SW 1271 (cell line): ENCODE results near the gene TMEM245.
A peak's percentile ranks its signal among the peaks of the same experiment; 100 is the strongest.

Experiments
- DNase-seq, 2 experiments: peaks; one replicate each; lab custom pipeline; 2025; lab: John Stamatoyannopoulos, UW

TMEM245 gene

DNA sequence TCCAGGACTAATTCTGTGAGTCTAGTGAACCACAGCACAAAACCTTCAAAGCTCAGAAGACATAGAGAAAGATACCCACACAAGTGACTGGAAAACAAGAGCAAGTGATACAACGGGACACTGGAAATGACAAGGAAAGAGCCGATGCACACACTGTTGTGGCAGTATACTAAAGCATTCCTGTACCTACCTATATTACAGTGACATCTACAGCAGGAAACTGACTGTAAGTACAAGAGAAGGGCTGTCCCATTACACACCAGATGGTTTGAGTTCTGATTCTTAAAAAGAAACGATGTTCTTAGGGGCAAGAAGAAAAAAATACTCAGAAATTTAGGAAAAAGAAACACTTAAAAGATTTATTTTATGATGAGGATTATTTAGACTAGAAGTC lies 18.5 kb downstream of the TMEM245 start:
- no peak for DNase-seq

DNA sequence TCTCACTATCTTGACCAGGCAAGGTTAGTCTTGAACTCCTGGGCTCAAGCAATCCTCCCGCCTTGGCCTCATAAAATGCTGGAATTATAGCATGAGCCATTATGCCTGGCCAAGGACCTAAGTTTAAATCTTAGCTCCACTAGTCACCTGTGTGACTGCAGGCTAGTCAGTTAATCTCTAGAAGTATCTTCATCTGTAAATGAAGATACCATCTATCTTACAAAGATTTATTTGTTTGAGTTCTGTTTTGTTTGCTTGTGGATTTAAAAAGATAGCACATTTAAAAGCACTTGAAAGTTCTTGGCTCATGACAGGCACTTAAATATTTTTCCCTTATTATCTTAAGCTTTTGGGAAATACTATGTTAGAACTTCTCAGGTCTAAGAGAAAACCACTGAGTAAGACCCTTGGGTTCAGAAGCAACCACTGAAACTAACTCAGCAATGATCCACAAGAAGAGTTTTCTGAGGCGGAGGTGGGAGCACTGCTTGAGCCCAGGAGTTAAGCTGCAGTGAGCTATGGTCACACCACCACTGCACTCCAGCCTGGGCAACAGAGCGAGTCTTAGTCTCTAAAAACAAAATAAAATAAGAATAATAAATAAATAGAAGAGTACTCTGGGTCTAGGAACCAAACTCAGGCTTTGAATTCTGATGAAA lies 19.1 kb downstream of the TMEM245 start:
- DNase-seq: no peak

DNA sequence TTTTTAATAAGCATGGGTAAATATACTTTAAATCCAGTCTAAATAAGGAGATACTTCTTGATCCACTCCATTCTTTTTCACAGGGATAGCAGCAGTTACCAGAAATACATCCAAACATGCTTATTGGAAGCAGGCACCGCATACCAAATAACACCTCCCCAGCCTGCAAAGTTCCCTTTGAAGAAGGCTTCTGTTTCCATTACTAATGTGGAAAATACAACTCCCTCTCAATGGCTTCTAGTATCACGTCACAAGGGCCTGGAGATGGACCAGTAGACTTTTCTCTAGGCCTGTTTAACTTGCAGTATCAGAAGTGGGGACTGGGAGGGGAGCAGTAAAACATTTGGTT lies 20.8 kb downstream of the TMEM245 start:
- DNase-seq: no peak

DNA sequence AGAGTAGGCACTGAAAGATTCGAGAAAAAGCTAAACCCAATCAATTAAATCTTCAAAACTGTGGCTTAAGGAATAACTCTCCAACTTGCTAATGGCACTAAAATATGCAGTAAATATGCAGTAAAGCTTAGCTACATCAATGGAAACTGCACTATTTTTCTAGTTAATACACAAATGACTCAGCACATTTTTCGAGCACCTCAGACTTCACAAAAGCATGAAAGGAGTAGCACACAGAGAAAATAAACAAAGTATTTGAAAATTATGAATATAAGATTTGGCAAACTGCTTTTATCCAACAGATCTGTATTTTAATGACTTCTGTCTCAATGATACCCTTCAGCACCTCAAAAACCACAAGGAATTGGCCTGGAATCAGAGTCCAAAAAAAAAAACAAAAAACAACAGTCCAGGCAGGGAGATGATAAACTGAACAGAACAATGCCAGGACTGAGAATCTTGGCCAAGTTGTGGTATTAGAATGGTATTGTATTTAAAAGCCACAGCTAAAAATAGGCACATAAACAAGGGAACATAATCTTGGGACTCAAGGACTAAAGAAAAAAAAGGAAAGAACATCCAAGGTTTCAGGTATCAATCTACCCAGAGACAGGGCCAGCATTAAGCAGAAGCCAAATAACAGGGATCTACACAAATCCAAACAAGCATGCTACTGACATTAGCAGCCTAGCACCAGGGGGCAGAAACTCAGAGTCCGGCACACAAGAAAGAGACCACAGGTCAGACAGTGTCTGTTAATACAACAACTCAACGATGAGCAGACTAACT lies 21.4 kb downstream of the TMEM245 start:
- peak in 1 of 2 experiments; percentile 39 for DNase-seq

DNA sequence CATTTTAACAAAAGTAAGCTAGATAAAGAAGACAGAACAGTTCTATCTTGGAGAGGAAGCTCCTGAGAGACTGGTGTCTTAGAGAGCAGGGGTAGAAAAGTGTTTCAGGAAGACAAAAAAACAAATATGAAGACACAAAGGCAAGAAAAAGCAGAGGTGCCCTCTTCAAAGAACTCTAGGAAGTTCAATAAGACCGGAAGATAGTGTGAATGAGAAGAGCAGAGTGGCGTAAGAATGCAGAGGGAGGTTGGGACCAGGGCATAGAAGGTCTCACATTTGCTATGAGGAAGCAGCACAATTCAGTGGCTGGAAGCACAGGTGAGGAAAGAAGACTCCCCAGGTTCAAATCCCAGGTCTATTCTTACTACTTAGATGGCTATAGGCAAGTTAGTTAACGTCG lies 22.6 kb downstream of the TMEM245 start:
- no peak for DNase-seq

DNA sequence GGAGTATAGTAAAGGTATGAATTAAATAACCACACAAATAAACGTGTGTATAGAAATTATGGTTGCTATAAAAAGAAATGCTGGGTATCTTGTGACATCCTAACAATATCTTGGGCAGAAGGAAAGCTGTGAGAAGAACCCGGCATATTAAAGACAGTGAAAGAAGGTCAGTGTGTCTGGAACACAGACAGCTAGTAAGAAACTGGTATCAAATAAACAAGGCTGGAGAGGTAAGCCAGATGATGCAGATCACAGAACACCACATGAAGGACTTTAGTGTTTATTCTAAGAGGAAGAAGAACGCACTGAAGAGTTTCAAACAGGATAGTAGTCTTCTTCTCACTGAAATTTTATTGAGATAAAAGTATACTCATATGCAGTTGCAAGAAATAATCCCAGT lies 24.4 kb downstream of the TMEM245 start:
- DNase-seq: no peak

- no peak for DNase-seq
Observed at GRCh38 chr9:109094268-109094667, 25.5 kb downstream of the TMEM245 start.

DNA sequence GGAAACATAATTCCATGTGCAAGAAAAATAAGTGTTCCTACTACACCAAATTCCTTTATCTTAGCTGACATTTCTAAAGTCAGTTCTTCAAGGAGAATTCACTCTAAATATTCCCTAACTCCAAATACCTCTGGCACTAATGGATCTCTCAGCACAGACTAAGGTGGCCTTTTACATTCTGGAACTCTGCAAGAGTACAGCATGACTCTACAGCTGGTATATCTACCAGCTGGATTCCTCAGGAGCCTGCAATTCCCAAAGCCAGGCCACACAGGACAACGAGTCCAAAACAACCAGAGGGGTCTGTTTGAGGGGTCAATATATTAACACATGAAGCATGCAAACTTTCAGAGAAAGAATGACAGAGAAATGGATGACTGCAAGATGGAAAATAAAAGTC lies 27.2 kb downstream of the TMEM245 start:
- no peak for DNase-seq

DNA sequence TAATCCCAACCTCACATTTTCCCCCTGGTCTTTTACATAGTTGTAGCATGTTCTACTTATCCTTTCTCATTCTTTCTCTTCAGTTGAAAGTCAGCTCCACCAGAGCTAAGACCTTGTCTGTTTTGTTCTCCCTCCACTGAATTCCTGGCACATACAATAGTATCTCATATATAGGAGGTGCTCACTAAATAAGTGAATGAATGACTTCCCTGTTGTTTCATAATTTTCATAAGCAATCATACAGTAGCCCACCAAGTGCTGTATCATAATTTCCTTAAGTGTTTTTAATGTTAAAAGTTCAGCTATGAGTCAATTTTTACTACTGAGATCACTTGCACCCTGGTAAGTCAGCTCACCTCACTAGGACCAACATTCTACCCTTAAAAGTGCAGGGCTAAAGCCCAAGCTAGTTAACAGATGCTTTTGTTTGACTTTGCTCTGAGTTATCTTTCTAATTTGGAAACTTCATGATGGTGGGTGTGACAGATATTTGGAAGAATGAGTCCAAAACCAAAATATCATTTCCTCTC lies 27.6 kb downstream of the TMEM245 start:
- no peak for DNase-seq

DNA sequence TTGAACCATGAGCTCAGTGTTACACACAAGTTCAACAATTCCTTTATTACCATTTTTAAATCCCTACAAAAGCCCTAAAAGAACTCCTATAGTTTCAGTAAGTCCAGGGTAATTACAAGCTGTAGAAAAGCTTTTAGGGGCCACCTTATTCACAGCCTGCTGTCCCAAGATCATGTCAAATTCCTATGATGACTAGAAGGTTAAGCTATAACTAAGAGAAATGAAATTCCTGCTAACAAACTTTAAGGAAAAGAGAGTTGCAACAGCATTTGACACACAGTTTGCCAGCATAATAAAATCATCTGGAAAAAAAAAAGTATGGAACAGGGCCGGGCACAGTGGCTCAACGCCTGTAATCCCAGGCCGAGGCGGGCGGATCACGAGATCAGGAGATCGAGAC lies 31.5 kb downstream of the TMEM245 start:
- DNase-seq: no peak

- no peak for DNase-seq
Observed at GRCh38 chr9:109087795-109088194, 32.0 kb downstream of the TMEM245 start.

GRCh38 chr9:109086221-109086620 lies 33.5 kb downstream of the TMEM245 start:
- peak in 1 of 2 experiments; percentile 40 for DNase-seq

DNA sequence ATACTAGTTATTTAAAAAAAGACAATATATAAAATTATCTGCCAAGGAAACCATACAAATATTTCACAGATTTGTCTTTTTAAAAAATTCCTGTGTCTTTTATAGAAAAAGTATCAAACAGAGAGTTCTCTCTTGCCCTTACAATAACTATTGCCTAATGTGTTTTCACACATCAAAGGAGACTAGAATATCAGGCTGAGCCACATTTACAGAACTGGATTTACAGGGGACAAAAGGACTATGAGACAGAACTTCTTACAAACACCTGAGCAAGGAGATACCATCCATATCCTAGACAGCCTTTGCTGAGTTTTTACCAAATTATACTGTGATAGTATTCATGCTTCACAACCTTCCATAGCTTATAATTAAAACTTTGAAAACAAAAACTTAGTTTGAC lies 34.2 kb downstream of the TMEM245 start:
- no peak for DNase-seq

DNA sequence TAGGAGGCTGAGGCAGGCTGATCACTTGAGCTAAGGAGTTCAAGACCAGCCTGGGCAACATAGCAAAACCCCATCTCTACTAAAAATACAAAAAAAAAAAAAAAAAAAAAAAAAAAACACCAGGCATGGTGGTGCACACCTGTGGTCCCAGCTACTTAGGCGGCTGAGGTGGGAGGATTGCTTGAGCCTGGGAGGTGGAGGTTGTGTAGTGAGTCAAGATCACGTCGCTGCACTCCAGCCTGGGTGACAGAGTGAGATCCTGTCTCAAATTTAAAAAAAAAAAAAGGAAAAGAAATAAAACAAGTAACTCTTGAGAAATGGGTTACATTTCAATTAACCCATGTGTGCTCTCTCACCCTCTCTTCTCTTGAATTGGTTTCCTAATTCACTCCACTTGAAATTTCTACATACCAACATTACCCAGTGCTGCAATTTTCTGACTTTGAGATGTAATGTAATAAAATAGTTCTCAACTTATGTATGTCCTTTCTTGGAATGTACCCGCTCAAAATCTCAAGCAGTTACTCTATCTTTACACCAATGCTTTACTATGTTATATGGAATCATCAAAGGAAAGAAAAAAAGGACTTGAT lies 35.8 kb downstream of the TMEM245 start:
- no peak for DNase-seq

- DNase-seq: no peak
Observed at GRCh38 chr9:109083141-109083540, 36.6 kb downstream of the TMEM245 start.

- no peak for DNase-seq
Observed at GRCh38 chr9:109082091-109082620, 37.6 kb downstream of the TMEM245 start.

GRCh38 chr9:109074236-109074889 lies 45.4 kb downstream of the TMEM245 start:
- no peak for DNase-seq

DNA sequence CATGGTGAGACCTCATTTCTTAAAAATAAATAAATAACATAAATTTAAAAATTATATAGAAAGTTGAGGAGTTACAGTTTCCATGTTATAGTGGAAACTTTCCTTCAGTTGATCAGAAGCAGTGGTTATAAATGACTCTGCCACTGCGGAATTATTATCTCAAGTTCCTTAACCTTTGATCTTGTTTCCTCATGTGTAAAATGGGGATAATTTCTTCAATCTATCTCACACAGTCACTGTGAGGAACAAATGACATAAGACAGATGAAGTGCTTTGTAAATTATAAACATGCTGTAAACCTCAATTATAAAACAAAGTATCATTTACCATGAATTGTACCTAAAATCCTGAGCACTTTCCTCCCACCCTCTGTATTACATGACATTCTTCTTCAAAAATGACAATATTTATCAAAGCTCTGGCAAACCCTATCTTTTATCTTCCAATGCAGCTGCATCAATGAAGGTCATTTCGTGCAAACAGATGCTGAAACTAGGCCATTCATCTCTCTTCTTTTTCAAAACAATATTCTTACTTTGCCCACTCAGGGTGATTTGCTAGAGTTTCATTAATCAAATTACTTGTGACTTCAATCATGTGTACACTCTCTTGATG lies 46.8 kb downstream of the TMEM245 start:
- DNase-seq: no peak

- DNase-seq: no peak
Observed at GRCh38 chr9:109072133-109072692, 47.5 kb downstream of the TMEM245 start.

GRCh38 chr9:109068764-109069163 lies 51.0 kb downstream of the TMEM245 start:
- no peak for DNase-seq

DNA sequence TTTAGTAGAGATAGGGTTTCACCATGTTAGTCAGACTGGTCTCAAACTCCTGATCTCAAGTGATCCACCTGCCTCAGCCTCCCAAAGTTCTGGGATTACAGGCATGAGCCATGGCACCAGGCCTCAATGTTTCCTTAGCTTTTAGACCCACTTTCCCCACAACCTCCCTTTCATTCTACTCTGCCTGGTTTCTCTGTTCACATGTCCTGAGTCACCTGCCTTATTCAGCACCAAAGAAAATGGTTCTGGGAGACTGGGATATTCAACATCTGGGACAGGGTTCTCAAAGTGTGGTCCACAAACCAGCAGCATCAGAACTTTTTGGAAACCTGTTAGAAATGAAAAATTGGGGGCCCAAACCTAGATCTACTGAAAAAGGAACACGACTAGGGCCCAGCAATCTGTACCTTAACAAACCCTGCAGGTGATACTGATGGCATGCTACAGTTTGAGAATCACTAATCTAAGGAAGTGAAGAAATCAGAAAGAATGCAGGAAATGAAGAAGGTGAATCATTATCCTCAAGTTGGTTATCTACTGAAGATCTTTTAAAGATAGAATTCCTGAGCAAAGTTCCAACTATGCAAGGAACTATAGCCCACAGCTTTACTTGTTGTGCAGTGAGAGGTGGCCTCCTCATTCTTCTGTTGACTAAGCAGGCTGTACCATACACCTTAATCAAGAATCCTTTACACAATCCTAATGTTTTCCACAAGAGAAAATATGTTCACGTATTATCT lies 54.6 kb downstream of the TMEM245 start:
- peak; percentile 75 to 94 for DNase-seq
